GM21360 (cell line): Measurements from ENCODE around the gene PSMG3.
"Not testable (repeated sequence)": the region's sequence is repeated elsewhere in the genome, so short reads cannot be mapped to it uniquely, and the experiment has no call there.

Source experiments
- ATAC-seq: cut with Tn5 transposase; IDR thresholded peaks from one replicate; pipeline ENCODE4 v1.9.1; 2021; ENCODE audit warnings: mild to moderate bottlenecking, moderate library complexity; ENCODE audit not compliant: unreplicated experiment

The PSMG3 gene

DNA sequence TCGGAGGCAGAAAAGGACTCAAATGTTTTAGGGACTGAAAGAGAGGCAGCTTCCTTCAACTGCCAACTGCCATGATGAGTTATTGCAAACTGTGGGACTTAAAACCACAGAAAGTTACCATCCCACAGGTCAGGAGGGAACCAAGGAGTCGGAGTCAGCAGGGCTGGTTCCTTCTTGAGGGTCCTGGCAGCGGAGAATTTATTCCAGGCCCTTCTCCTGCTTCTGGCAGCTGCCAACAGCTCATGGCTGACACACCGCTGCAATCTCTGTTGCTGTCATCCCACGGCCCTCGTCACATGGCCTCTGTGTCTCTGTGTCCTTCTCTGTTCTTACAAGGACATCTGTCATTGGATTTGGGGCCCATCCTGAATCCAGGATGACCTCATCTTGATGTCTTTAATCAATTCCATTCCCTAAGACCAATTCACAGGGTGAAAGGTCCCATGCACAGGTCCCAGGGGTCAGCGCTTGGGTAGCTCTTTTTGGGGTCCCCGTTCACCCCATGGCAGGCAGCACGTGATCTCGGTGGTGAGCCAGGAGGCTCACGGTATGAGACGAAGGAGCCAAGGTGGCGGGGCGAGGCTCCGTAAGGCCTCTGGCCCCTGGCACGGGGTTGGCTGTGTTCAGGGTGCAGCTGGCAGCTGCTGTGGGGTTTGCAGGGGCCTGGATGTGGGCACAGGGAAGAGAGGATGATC lies 27.4 kb upstream of the PSMG3 start:
- no peak for ATAC-seq

DNA sequence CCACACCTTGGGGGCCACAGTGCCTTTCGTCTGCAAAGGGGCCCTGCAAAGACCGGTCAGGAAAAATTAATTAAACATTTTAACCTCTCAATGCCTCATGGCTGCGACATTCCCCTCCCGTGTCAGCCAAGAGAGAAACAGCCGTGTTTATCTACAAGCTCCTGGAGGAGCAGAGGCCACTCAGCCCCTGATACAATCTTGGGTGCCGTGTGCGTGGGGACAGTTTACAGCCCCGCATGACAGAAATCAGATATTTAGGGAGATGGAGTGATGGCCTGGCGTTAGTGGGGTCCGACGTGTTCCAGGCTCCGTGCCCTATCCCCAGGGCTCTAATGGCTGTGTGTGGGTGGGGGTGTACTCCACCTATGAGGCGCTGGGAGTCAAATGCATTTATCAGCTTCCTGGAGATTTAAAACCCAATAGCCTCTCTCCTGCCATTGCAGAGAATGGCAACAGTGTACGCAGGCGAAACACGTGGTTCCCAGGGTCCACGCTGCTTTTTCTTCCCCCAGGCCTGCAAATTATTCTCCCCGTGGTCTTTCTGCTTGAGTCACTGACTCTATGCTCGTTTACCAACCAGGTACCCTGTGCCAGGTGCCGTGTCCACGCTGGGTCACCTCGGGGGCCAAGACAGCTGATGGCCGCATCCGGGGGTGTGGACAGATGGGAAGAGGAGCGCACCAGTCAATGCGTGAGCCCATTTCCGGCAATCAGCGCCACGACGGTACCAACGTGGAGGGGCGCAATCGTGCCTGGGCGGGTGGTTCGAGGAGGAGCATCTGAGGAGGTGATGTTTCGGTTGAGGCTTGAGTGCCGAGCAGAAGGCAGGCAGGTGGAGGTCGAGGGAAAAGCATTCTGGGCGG lies 26.6 kb upstream of the PSMG3 start:
- no peak for ATAC-seq

DNA sequence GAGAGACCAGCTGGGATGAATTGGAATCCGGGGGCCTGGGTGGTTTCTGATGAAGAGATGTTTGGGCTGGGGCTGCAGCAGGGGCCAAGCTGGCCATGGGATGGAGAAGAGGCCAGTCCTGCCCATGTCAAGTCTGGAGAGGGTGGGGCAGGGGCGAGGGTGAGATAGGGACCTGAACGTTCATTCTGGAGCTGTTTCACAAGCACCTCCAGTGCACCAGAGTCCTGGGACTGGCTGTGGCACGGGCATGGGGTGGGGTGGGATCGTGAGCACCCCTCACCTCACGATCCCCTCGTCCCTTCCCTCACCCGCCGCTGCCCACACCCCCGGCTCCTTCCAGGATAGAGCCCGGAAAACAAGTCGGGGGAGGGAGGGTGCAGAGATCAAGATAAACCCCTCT lies 25.8 kb upstream of the PSMG3 start:
- no peak for ATAC-seq

DNA sequence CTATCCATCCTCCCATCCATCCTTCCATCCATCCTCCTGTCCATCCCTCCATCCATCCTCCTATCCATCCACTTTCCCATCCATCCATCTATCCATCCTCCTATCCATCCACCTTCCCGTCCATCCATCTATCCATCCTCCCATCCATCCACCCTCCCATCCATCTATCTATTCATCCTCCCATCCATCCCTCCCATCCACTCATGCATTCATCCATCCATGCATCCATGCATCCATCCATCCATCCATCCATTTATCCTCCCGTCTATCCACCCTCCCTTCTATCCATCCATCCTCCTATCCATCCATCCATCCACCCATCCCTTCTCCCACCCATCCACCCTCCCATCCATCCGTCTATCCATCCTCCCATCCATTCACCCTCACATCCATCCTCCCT lies 25.2 kb upstream of the PSMG3 start:
- no peak for ATAC-seq

DNA sequence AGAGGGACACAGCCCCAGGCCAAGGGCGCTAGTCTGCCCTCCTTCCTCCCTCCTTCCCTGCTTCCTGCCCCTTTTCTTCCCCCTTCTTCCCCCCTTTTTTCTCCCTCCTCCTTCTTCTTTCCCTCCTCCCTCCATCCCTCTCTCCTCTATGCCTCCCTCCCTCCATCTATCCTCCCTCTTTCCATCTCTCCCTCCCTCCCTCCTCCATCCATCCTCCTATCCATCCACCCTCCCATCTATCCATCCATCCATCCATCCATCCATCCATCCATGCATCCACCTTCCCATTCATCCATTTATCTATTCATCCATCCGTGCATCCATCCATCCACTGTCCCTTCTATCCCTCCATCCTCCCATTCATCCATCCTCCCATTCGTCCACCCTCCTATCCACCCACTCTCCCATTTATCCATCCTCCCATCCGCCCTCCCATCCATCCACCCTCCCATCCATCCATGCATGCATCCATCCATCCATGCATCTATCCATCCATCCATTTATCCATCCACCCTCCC lies 24.1 kb upstream of the PSMG3 start:
- no peak for ATAC-seq

DNA sequence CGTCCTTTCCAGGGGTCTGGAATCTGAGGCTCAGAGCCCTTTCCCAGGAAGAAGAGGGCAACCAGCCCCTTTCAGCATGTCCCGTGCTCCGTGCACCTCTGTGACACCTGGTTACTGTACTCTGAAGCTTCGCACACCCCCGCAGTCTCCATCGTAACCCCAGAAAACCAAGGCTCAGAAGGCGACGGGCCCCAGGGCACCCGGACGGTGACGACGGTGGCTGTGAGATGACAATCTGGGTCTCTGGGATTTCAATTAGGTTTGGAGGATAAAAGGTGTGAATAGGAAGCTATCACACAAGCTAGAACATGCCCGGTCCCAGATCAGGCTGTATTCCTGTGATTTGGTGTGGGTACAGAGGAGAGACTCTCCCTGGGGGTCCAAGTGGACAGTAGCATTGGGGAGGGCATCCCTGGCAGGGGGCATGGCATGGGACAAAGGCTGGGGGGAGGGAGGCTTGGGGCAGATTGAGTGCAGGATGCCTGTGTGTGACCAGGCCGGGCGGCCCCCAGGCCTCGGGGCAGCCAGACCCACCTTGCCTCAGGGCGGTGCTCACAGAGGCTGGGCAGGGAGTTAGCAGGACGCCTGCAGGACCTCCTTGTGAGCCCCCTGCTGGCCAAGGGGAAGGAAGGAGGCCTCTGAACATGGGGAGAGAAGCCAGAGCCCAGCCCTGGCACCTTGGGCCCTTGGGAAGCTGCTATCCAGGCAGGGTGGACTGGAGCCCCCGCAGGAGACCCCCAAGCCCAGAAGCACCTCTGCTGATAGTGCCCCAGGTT lies 23.4 kb upstream of the PSMG3 start:
- no peak for ATAC-seq

DNA sequence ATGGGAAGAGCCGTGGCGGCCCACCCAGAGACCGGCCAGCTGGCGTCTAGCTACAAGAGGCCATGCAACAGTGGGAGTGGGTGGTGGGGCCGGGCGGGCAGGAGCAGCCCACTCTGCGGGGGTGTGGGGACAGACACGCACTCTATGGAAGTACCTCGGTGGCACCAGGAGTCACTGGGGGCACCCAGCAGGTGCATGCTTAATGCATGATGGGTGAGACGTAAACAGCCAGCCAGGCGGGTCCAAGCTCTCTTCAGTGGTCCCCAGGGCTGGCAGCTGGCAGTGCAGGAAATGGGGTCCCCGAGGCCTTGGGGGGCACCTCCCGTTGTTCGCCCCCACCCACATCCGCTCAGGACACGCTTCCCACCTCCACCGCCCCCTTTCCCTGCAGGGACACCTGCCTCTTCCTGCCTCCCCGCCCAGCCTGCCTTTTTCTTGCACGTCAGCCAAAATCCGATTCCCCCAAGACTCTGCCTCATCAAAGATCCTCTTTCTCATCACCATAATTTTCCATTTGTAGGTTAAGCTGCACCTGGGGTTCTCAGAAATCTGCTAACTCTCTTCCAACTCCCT lies 22.6 kb upstream of the PSMG3 start:
- no peak for ATAC-seq

DNA sequence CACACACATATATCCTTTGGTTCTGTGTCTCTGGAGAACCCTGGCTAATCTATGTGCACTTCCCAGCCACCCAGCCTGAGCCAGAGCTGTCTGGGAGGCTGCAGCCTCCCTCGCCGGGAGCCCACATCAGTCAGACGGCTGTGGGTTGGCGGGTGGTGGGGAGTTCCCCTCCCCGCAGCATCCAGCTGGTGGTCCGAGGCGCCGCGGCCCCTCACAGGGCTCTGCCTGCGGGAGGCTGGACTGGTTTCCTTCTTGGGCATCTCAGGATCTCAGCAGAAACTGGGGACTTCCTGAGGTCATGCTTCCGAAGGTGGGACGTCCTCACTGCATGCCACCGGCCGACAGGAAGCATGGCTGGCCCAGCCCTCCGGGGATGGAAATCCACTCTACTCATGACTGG lies 22.0 kb upstream of the PSMG3 start:
- ATAC-seq: no peak

DNA sequence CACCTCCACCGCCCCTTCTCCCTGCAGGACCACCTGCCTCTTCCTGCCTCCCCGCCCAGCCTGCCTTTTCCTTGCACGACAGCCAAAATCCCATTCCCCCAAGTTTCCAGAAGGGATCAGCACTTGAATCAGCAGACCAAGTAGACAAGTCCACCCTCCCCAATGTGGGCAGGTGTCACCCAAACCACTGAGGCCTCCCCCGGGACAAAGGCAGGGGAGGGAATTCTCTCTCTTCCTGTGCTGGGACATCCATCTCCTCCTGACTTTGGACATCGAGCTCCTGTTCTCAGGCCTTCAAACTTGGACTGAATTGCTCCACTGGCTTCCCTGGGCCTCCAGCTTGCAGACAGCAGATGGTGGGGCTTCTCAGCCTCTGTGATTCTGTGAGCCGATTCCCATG lies 21.6 kb upstream of the PSMG3 start:
- no peak for ATAC-seq

DNA sequence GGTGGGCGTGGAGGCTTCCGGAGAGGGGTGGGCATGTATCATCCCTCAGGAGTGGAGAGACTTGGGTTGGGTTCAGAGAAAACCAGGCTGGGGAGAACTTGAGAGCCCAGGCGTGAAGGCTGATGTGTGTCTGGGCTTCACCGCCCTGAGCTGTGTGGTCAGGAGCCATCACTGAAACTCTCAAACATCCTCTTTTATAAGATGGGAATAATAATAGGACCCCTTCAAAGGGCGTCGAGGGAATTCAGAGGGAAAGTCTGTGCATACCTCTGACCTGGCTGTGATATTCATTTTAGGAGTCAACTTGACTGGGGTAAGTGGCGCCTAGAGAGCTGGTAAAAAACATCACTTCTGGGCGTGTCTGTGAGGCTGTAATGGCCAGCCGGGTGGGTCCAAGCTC lies 21.1 kb upstream of the PSMG3 start:
- ATAC-seq: no peak

DNA sequence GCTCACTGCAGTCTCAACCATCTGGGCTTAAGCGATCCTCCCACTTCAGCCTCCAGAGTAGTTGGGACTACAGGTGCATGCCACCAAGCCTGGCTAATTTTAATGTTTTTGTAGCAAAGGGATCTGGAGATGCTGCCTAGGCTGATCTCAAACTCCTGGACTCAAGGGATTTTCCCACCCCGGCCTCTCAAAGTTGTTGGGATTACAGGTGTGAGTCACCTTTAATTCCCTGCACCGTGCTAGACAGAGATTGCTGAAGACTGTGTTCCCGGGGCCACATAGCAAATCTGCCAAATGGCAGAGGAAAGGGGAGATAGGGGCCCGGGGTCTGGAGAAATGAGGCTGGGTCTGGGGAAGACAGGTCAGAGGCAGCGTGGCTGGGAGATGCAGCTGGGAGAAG lies 20.6 kb upstream of the PSMG3 start:
- ATAC-seq: no peak

DNA sequence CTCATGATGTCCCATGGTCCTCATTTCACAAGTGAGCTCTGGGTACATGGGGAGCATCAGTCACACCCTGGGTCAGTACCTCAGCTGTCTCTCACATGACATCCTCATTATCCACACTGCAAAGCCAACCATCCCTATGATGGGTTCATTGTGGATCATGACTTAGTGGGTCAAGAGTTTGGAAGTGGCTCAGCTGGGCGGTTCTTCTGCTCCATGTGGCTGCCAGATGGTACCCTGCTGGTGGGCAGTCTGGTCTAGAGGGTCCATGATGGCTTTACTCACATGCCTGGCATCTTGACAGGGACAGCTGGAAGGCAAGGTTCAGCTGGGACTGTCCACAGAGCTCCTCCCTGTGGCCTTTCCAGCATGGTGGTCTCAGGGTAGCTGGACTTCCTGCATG lies 19.1 kb upstream of the PSMG3 start:
- ATAC-seq: no peak

DNA sequence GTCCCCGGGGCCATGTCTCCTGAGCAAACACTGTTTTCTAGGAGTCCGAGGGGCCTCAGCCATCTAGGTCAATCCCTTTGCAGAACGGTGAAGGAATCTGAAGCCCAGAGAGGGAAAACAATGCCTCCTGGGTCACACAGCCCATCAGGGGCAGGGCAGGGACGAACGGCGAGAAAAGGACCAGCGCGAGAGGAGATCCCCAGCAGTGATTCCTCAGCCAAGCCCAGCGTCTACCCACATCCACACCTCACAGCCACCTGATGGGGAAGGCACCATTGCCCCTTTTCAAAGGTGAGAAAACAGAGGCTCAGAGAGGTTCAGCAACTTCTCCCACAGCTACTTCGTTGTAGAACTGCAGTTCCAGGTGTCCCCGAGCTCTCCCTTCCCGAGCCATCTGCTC lies 17.9 kb upstream of the PSMG3 start:
- ATAC-seq: no peak

DNA sequence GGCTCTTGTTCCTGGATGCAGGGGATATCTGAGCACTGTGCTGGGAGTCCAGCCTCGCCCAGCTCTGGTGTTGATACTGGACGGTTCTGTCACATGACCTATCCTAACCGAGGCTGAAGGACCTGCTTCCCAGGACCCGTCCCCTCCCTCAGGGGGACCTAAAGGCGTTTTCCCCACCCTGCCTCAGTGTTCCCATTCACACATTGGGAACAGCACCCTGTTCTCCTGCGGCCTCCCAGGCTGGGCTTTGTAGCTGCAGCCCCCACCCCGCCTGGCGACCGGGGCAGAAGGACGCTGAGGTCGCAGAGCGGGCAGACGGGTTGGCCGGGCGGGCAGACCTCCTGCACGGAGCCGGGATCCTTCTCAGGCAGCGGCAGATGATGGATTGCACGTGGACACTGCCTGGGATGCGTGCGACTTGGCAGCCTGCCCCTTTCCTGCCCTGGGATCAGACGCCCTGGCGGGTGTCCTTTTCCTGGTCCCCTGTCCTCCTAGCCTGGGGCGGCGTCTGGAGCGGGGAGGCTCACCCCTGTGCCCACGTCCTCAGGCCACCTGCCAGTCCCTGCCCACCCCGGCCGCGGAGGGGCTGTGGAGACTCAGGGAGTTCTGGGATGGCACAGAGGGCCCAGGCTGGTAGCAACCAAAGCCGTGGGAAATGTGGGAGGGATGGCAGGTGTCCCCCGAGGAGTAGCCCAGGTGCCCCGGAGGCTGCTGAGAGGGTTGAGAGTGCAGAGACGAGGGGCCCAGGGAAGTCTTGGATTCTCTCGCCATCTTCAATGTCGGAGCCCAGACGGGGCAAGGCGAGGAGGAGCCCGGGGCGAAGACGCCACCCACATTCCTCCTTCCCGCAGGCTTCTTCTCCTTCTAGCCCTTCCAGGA lies 17.2 kb upstream of the PSMG3 start:
- ATAC-seq: no peak

DNA sequence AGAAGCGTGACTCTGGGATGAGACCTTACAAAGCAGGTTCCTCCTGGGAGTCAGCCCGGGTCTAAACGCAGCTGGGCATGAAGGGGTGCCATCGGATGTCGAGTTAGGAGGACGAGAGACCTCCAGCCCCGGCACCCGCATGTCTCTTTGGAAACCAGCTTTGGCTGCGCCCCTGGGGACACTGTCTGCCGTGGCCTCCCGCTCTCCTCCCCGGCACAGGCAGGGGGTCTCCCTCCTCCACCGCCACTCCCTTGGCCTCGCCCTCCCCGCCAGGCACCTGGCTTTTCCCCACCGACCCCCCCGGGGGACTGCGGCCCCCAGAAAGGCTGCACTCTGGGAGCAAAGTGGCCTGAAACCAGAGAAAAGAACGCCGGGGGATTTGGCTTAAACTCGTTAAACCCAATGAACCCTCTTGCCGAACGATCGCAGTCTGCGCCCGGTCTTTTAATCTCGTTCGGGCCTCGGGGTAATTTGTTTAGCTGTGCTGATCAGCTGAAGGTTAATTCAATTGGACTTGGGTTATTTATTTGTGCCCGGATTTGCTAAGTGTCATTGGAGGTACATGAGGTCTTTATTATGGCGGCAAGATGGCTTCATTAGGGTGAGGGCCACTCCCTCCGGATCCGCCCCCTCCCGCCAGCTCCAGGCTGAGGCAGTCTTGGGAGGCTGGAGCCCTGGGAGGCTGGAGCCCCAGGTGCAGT lies 16.4 kb upstream of the PSMG3 start:
- ATAC-seq: no peak

DNA sequence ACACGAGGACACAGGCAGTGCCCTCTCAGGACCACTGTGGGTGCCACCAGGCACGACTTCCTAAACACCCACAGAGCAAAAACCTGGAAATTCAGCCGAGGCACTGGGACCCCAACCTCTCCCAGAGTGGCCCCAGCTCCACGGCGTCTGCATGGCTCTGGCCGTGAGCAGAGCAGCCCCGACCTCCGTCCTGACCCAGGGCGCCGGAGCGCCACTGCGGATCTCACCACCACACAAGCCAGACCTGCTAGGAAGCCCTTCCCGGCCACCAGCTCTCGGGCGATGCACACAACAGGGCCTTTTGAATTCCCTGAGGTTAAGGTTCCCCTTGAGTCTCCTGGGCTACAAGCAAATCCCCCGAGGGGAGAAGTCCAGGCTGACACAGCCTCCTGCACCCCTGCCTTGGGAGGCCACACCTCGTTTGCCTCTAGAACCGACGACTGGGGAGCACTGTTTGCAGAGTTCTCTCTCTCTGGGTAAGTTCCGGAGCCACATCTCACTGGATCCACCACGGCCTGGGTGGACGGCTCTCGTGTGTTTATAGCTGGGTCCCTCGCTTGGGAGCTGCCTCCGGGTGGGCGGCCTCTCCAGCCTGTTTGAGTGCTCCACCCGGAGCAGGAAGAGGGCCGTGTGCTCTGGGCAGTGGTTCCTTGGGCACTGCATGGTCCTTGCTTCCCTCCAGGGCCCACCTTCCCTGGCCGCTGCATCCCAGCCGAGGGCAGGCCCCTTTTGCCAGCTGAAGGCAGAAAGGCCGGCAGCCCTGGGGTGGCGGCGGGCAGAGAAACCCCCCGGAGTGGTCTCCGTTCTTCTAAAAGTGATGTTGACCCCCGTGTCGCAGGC lies 15.5 kb upstream of the PSMG3 start:
- no peak for ATAC-seq

DNA sequence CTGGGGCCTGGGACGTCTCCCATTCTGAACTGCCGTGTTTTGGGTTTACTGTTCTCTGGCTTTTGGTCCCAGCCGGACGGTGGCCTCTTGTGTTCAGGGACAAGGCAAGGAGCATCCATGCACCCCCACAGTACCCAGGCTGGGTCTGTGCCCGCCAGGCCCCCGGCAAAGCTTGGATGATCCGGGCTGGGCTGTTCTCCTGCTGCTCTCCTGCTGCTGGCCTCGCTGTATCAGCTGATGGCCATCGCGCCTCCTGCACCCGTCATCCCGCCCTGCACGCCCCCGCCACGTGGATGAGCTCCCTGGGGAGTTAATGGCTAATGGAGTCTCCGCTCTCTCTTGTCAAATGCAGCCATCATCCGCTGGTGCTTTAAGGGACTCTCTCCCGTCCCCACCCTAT lies 14.9 kb upstream of the PSMG3 start:
- no peak for ATAC-seq

DNA sequence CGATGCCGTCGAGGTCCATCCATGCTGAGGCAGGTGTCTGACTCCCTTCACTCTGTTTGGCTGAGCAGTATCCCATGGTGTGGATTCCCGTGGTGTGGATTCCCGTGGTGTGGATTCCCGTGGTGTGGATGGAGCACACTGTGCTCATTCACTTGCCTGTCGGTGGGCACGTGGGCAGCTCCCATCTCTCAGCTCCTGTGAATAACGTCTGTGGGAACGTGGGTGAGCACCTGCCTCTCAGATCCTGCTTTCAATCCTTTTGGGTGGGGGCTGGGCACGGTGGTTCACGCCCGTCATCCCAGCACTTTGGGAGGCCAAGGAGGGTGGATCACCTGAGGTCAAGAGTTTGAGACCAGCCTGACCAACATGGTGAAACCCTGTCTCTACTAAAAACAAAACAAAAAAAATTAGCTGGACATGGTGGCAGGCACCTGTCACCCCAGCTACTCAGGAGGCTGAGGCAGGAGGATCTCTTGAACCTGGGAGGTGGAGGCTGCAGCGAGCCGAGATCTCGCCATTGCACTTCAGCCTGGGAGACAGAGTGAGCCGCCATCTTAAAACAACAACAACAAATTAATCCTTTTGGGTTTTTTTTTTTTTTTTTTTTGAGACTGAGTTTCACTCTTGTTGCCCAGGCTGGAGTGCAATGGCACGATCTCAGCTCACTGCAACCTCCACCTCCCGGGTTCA lies 13.6 kb upstream of the PSMG3 start:
- ATAC-seq: not testable (repeated sequence)
